ENCODE measurements around the gene DDX56.
A peak's percentile ranks its signal among the peaks of the same experiment; 100 is the strongest.
"Not testable (repeated sequence)": the region's sequence is repeated elsewhere in the genome, so short reads cannot be mapped to it uniquely, and the experiment has no call there.

Gene DDX56

GRCh38 chr7:44563171-44563679 is 10.5 kb downstream of the DDX56 start:
- no peak for ATAC-seq (ENCODE audit: low read depth)
- peaks cover 6% of the 10 kb centered on the region for H3K4me1 ChIP-seq (ENCODE audit: insufficient read depth, poor library complexity, severe bottlenecking)

GRCh38 chr7:44562622-44562962 is 11.1 kb downstream of the DDX56 start:
- not testable (repeated sequence) for H3K27me3 ChIP-seq (ENCODE audit: insufficient read depth, poor library complexity, severe bottlenecking); DNase-seq (ENCODE audit: low spot score); ATAC-seq (ENCODE audit: low read depth); H3K4me1 ChIP-seq (ENCODE audit: insufficient read depth, poor library complexity, severe bottlenecking); H3K4me3 ChIP-seq (ENCODE audit: severe bottlenecking); H3K9me3 ChIP-seq (ENCODE audit: severe bottlenecking); H3K27ac ChIP-seq (ENCODE audit: poor library complexity, severe bottlenecking)
- peaks cover 32% of the 10 kb centered on the region for H3K36me3 ChIP-seq (ENCODE audit: low read depth)

More at GRCh38 chr7:44563171-44563679, 10.5 kb downstream of the DDX56 start:
- Histone ChIP-seq H3K27me3 (ENCODE audit: insufficient read depth, poor library complexity, severe bottlenecking) (no peaks in the 10 kb centered on the region), H3K27ac (ENCODE audit: poor library complexity, severe bottlenecking) (no peak overlapping the region), H3K4me3 (ENCODE audit: severe bottlenecking) (no peak overlapping the region), H3K36me3 (ENCODE audit: low read depth) (peaks cover 38% of the 10 kb centered on the region), H3K9me3 (ENCODE audit: severe bottlenecking) (no peaks in the 10 kb centered on the region)
- TF ChIP-seq, protein P1, sequence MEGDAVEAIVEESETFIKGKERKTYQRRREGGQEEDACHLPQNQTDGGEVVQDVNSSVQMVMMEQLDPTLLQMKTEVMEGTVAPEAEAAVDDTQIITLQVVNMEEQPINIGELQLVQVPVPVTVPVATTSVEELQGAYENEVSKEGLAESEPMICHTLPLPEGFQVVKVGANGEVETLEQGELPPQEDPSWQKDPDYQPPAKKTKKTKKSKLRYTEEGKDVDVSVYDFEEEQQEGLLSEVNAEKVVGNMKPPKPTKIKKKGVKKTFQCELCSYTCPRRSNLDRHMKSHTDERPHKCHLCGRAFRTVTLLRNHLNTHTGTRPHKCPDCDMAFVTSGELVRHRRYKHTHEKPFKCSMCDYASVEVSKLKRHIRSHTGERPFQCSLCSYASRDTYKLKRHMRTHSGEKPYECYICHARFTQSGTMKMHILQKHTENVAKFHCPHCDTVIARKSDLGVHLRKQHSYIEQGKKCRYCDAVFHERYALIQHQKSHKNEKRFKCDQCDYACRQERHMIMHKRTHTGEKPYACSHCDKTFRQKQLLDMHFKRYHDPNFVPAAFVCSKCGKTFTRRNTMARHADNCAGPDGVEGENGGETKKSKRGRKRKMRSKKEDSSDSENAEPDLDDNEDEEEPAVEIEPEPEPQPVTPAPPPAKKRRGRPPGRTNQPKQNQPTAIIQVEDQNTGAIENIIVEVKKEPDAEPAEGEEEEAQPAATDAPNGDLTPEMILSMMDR (IDR thresholded peaks at IDR 0.05; ENCODE audit: poor library complexity, severe bottlenecking): no peak
- no peak for DNase-seq (ENCODE audit: low spot score)

DNA sequence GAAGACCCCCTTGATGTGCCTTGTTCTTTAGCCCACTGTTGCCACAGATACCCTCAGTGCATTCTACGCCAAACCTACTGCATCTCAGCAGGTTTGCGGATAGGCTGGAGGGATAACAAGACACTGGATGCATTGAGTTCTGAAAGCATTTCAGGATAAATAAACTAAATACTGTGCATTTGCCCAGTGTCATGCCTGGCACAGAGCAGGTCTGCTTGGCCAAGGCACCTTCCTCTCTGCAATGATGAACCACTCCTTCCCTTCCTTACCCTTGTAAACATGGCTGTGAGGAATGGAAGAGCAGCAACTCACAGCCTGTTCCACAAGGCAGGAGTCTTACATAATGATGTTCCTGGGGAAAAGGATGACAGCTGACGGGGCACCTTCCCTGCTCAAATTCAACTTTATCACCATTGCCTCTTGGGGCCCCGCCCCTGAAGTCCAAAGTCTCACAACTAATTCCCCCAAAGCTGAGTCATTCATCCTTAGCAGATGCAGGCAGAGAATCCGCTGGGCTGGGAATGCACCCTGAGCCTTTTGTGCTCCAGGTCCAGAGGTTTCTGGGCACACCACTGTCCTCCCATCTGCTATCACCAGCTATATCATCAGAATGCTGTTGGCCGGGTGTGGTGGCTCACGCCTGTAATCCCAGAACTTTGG is 11.6 kb downstream of the DDX56 start:
- ATAC-seq (ENCODE audit: low read depth) (peak; percentile 54), DNase-seq (ENCODE audit: low spot score) (no peak)
- Histone ChIP-seq H3K27ac (ENCODE audit: poor library complexity, severe bottlenecking) (no peak overlapping the region), H3K36me3 (ENCODE audit: low read depth) (peaks cover 27% of the 10 kb centered on the region), H3K4me1 (ENCODE audit: insufficient read depth, poor library complexity, severe bottlenecking) (peaks cover 6% of the 10 kb centered on the region), H3K9me3 (ENCODE audit: severe bottlenecking) (no peaks in the 10 kb centered on the region), H3K4me3 (ENCODE audit: severe bottlenecking) (no peak overlapping the region), H3K27me3 (ENCODE audit: insufficient read depth, poor library complexity, severe bottlenecking) (no peaks in the 10 kb centered on the region)
- TF ChIP-seq, protein P1 (IDR thresholded peaks at IDR 0.05; ENCODE audit: poor library complexity, severe bottlenecking): no peak

GRCh38 chr7:44561481-44561880 is 12.2 kb downstream of the DDX56 start:
- ATAC-seq (ENCODE audit: low read depth) (no peak), DNase-seq (ENCODE audit: low spot score) (no peak)
- no peak overlapping the region for H3K4me3 ChIP-seq (ENCODE audit: severe bottlenecking)
- peaks cover 23% of the 10 kb centered on the region for H3K36me3 ChIP-seq (ENCODE audit: low read depth)
- no peak overlapping the region for H3K27ac ChIP-seq (ENCODE audit: poor library complexity, severe bottlenecking)
- H3K9me3 ChIP-seq (ENCODE audit: severe bottlenecking): no peaks in the 10 kb centered on the region
- TF ChIP-seq, protein P1 (IDR thresholded peaks at IDR 0.05; ENCODE audit: poor library complexity, severe bottlenecking): no peak
- H3K4me1 ChIP-seq (ENCODE audit: insufficient read depth, poor library complexity, severe bottlenecking): peaks cover 6% of the 10 kb centered on the region
- no peaks in the 10 kb centered on the region for H3K27me3 ChIP-seq (ENCODE audit: insufficient read depth, poor library complexity, severe bottlenecking)

- Histone ChIP-seq H3K36me3 (ENCODE audit: low read depth) (peaks cover 6% of the 10 kb centered on the region), H3K9me3 (ENCODE audit: severe bottlenecking) (no peaks in the 10 kb centered on the region), H3K4me3 (ENCODE audit: severe bottlenecking) (no peak overlapping the region), H3K27me3 (ENCODE audit: insufficient read depth, poor library complexity, severe bottlenecking) (no peaks in the 10 kb centered on the region), H3K4me1 (ENCODE audit: insufficient read depth, poor library complexity, severe bottlenecking) (peaks cover 6% of the 10 kb centered on the region), H3K27ac (ENCODE audit: poor library complexity, severe bottlenecking) (no peak overlapping the region)
- ATAC-seq (ENCODE audit: low read depth): no peak
- TF ChIP-seq, protein P1 (IDR thresholded peaks at IDR 0.05; ENCODE audit: poor library complexity, severe bottlenecking): no peak
- no peak for DNase-seq (ENCODE audit: low spot score)
Observed at GRCh38 chr7:44559485-44559884, 14.2 kb downstream of the DDX56 start.

Data from RWPE2 (cell line).